ENCODE measurements around the gene APEX1. TPM values are rescaled to one million over a fixed set of nuclear protein-coding genes. Genes with fewer than 3 reads are reported as not detected.

Gene APEX1
- total RNA-seq, 2 donors from 2014 or later = 119 to 169 TPM

DNA sequence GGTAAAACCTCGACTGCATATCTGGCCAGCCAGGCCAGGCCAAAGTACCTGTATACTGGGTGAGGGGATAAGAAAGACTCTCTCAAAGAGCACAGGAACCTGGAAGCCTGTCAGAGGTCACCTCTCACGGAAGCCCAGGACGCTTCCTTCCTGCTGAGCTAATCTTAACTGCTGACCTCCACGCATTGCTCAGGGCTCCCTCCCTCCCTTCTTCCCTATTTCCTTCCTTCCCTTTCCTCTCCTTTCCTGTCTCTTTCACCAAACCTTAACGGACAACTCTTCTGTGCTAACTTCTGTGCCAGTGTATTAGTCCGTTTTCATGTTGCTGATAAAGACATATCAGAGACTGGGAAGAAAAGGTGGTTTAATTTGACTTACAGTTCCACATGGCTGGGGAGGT, 35.5 kb downstream of the APEX1 start:
- Histone ChIP-seq H3K36me3 (no peaks in the 10 kb centered on the region), H3K27me3 (no peaks in the 10 kb centered on the region), H3K4me1 (no peaks in the 10 kb centered on the region), H3K27ac (no peak overlapping the region), H3K9me3 (no peaks in the 10 kb centered on the region), H3K9ac (ENCODE audit: low read depth in 2 of 2, low read length in 2 of 2) (no peak overlapping the region), H3K4me3 (no peak overlapping the region)
- TF ChIP-seq, protein P1, sequence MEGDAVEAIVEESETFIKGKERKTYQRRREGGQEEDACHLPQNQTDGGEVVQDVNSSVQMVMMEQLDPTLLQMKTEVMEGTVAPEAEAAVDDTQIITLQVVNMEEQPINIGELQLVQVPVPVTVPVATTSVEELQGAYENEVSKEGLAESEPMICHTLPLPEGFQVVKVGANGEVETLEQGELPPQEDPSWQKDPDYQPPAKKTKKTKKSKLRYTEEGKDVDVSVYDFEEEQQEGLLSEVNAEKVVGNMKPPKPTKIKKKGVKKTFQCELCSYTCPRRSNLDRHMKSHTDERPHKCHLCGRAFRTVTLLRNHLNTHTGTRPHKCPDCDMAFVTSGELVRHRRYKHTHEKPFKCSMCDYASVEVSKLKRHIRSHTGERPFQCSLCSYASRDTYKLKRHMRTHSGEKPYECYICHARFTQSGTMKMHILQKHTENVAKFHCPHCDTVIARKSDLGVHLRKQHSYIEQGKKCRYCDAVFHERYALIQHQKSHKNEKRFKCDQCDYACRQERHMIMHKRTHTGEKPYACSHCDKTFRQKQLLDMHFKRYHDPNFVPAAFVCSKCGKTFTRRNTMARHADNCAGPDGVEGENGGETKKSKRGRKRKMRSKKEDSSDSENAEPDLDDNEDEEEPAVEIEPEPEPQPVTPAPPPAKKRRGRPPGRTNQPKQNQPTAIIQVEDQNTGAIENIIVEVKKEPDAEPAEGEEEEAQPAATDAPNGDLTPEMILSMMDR (IDR thresholded peaks at IDR 0.05) = no peak
- DNase-seq = no peak
- intact Hi-C loops (cut with DNase I) = no loop called here

DNA sequence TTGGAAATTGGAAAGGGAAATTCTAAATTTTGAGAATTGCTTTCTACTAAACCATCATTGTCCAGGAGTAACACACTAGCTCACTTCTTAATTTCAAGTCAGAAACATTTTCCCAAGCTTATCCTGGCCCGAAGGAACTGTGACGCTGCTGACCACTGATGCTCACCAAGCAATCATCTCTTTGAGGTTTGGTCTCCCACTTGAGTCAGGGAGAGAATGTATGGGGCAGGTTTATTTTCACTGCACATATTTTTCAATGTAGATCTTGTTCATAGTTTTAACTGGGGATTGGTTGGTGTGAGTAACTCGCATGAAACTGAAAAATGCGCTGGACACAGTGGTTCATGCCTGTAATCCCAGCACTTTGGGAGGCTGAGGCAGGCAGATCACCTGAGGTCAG, 37.5 kb downstream of the APEX1 start:
- no peaks in the 10 kb centered on the region for H3K9me3 ChIP-seq
- TF ChIP-seq, protein P1 (IDR thresholded peaks at IDR 0.05) = no peak
- no peaks in the 10 kb centered on the region for H3K27me3 ChIP-seq
- no peaks in the 10 kb centered on the region for H3K4me1 ChIP-seq
- H3K9ac ChIP-seq (ENCODE audit: low read depth in 2 of 2, low read length in 2 of 2) = no peak overlapping the region
- H3K27ac ChIP-seq = no peak overlapping the region
- no peaks in the 10 kb centered on the region for H3K36me3 ChIP-seq
- intact Hi-C loops (cut with DNase I) = no loop called here
- no peak overlapping the region for H3K4me3 ChIP-seq
- DNase-seq = no peak

DNA sequence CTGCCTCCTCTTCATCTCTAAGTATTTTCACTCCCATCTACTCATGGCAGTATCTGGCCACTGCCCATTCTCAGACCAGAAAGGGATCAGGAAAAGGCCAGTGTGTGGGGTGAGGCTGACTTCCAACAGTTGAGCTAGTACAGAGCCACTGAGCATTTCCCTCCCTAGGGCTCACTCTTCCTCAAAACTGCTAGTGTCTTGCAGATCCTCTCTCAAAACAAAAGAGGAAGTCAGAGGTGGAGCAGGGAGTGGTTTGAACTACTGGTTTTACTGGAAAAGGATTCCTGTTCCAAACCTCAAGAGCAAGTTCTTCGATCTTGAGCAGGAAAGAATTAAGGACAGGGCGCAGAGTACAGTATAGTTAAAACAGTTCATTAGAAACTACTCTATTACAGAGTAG, 38.6 kb downstream of the APEX1 start:
- Histone ChIP-seq H3K9ac (ENCODE audit: low read depth in 2 of 2, low read length in 2 of 2) (no peak overlapping the region), H3K4me3 (no peak overlapping the region), H3K27me3 (no peaks in the 10 kb centered on the region), H3K36me3 (no peaks in the 10 kb centered on the region), H3K27ac (no peak overlapping the region), H3K4me1 (no peaks in the 10 kb centered on the region), H3K9me3 (no peaks in the 10 kb centered on the region)
- TF ChIP-seq, protein P1 (IDR thresholded peaks at IDR 0.05) = no peak
- DNase-seq = peak; percentile 24
- intact Hi-C loops (cut with DNase I) = no loop called here

DNA sequence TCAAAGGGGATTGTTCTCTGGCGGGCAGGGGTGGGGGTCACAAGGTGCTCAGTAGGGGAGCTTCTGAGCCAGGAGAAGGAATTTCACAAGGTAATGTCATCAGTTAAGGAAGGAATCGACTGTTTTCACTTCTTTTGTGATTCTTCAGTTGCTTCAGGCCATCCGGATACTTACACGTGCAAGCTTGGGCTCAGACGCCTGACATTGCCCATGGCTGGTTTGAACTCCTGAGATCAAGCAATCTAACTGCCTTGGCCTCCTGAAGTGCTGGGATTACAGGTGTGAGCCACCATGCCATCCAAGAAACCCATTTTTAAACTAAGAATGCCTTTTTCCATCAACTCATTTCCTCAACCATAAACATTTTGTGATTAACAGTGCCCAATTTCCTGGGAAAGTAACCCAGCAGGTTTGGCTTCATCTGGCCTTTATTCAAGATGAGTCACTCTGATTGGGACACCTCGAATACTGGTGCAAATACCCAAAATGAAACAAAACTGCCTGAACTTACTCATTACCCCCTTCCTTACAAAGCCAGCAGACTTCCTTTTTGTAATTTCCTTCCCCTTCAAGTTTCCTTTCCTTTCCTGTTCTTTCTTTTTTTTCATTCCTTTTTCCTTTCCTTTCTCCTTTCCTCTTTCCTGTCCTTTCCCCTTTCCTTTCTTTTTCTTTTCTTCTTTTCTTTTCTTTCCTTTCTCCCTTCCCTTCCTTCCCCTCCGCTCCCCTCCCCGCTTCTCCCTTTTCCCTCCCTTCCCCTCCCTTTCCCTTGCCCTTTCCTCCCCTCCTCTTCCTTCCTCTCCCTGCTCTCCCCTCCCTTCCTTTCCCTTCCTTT, 40.1 kb downstream of the APEX1 start:
- TF ChIP-seq, protein P1 (IDR thresholded peaks at IDR 0.05) = no peak
- Histone ChIP-seq H3K4me1 (no peaks in the 10 kb centered on the region), H3K4me3 (no peak overlapping the region), H3K36me3 (no peaks in the 10 kb centered on the region), H3K9me3 (no peaks in the 10 kb centered on the region), H3K27ac (no peak overlapping the region), H3K27me3 (no peaks in the 10 kb centered on the region), H3K9ac (ENCODE audit: low read depth in 2 of 2, low read length in 2 of 2) (no peak overlapping the region)
- no peak for DNase-seq
- intact Hi-C loops (cut with DNase I) = no loop called here

DNA sequence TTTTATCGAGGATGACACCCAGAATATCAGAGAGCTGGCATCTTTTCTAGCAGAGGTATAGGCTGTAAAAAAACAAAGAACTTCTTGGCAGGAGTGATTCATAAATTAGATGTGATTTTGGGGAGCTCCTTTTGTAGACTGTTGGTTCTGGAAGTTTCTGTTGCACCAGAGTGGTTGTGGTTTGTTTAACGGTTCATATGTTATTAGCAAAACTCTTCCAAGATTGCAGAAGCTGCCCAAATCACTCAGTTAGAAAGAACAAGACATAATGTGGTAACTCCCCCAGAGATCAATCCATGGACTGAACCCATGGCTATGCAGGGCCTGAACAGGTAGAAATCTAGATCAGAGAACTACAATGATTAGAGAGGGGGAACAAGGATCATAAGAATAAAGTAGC, 43.6 kb downstream of the APEX1 start:
- TF ChIP-seq, protein P1 (IDR thresholded peaks at IDR 0.05) = no peak
- intact Hi-C loops (cut with DNase I) = no loop called here
- Histone ChIP-seq H3K9ac (ENCODE audit: low read depth in 2 of 2, low read length in 2 of 2) (no peak overlapping the region), H3K36me3 (no peaks in the 10 kb centered on the region), H3K4me1 (no peaks in the 10 kb centered on the region), H3K27ac (no peak overlapping the region), H3K27me3 (no peaks in the 10 kb centered on the region), H3K4me3 (no peak overlapping the region), H3K9me3 (no peaks in the 10 kb centered on the region)
- DNase-seq = no peak

Measured in colonic mucosa (tissue), 4 donors.